Caki2 (cell line): ENCODE data around the gene DRICH1. TPM values are rescaled to one million over a fixed set of nuclear protein-coding genes. Genes with fewer than 3 reads are reported as not detected.
"Not testable (repeated sequence)": the region's sequence is repeated elsewhere in the genome, so short reads cannot be mapped to it uniquely, and the experiment has no call there.

Experiments used
- DNase-seq: peaks from one replicate; pipeline ENCODE4 v3.0.0-alpha.2; 2015; ENCODE audit warnings: low read depth
- in situ Hi-C: cut with HindIII; loops from 2 replicates; pipeline ENCODE4 v1.10.0; 2016; ENCODE audit warnings: low sequenced_read_pairs, low pct_unique_long_range_greater_than_20kb, mixed read lengths
- total RNA-seq: library from RNA; depleted of rRNA; stranded (reverse); fragments of >200 nt; shearing (Covaris generic); gene quantifications from 2 replicates; pipeline ENCODE4 v1.2.3, GENCODE V29; 2014; ENCODE audit warnings: low replicate concordance

Gene DRICH1
- total RNA-seq, 1 experiment from 2014 or later = not detected

GRCh38 chr22:23576681-23577080 lies 55.4 kb downstream of the DRICH1 start:
- in situ Hi-C loops = no loop called here
- DNase-seq = no peak

GRCh38 chr22:23575601-23576000 lies 56.5 kb downstream of the DRICH1 start:
- in situ Hi-C loops = no loop called here
- no peak for DNase-seq

- DNase-seq = no peak
- in situ Hi-C loops = no loop called here
These were observed 57.2 kb downstream of the DRICH1 start for GRCh38 chr22:23574877-23575276.

- in situ Hi-C loops = no loop called here
- no peak for DNase-seq
These were observed 57.7 kb downstream of the DRICH1 start for GRCh38 chr22:23574371-23574811.

GRCh38 chr22:23573701-23574235 lies 58.4 kb downstream of the DRICH1 start:
- DNase-seq, in situ Hi-C loops: not testable (repeated sequence)

- in situ Hi-C loops, DNase-seq: not testable (repeated sequence)
These were observed 59.0 kb downstream of the DRICH1 start for GRCh38 chr22:23573106-23573505.

- in situ Hi-C loops = no loop called here
- no peak for DNase-seq
These were observed 60.6 kb downstream of the DRICH1 start for GRCh38 chr22:23571486-23571885.

- DNase-seq = no peak
- in situ Hi-C loops = no loop called here
These were observed 61.4 kb downstream of the DRICH1 start for GRCh38 chr22:23570681-23571080.

GRCh38 chr22:23569716-23570115 lies 62.4 kb downstream of the DRICH1 start:
- DNase-seq = no peak
- in situ Hi-C loops = no loop called here

GRCh38 chr22:23569291-23569690 lies 62.8 kb downstream of the DRICH1 start:
- no peak for DNase-seq
- in situ Hi-C loops = no loop called here

GRCh38 chr22:23566705-23567475 lies 65.2 kb downstream of the DRICH1 start:
- no peak for DNase-seq
- in situ Hi-C loops = no loop called here

- in situ Hi-C loops = no loop called here
- DNase-seq = no peak
These were observed 66.0 kb downstream of the DRICH1 start for GRCh38 chr22:23565915-23566704.

GRCh38 chr22:23565305-23565914 lies 66.7 kb downstream of the DRICH1 start:
- DNase-seq = no peak
- in situ Hi-C loops = no loop called here

- in situ Hi-C loops = no loop called here
- DNase-seq = no peak
These were observed 67.8 kb downstream of the DRICH1 start for GRCh38 chr22:23564276-23564675.

- no peak for DNase-seq
- in situ Hi-C loops = no loop called here
These were observed 69.0 kb downstream of the DRICH1 start for GRCh38 chr22:23563111-23563510.

- in situ Hi-C loops = no loop called here
- DNase-seq = no peak
These were observed 69.9 kb downstream of the DRICH1 start for GRCh38 chr22:23562186-23562585.

- in situ Hi-C loops, DNase-seq: not testable (repeated sequence)
These were observed 71.1 kb downstream of the DRICH1 start for GRCh38 chr22:23561025-23561510.

GRCh38 chr22:23560215-23560614 lies 71.9 kb downstream of the DRICH1 start:
- DNase-seq, in situ Hi-C loops: not testable (repeated sequence)
